ENCODE results near the gene FNIP1.
"Not testable (repeated sequence)": the region's sequence is repeated elsewhere in the genome, so short reads cannot be mapped to it uniquely, and the experiment has no call there.

Gene FNIP1

GRCh38 chr5:131595088-131596033 is 201.5 kb downstream of the FNIP1 start:
- DNase-seq, result no peak

GRCh38 chr5:131593921-131594320 is 202.9 kb downstream of the FNIP1 start:
- DNase-seq, result no peak

- not testable (repeated sequence) for DNase-seq
These were observed 203.4 kb downstream of the FNIP1 start for GRCh38 chr5:131593436-131593835.

Data from NCI-H446 treated with DMSO at 0.1 percent for 48 hours (cell line).